ENCODE results near the gene ARHGAP44.
"Not testable (repeated sequence)": the region's sequence is repeated elsewhere in the genome, so short reads cannot be mapped to it uniquely, and the experiment has no call there.

ARHGAP44 gene

DNA sequence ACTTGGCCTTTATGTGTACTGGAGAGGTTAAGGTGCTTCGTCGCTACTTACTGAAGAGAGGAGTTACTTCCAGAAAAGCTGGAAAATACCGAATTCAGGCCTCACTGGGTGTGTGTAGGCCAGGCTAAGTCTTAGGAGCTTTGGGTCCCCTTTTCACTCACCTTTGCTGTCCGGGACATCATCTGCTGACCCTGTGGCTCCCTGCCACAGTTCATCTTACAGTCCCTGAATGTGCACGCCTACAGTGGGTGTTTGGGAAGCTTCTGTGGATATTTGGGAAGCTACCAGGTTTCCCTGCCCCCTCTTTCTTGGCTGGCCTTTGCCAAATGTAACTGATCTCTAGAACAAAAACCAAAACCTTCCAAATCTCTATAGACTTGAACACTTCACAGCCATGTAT, 177.1 kb downstream of the ARHGAP44 start:
- no peak for DNase-seq

DNA sequence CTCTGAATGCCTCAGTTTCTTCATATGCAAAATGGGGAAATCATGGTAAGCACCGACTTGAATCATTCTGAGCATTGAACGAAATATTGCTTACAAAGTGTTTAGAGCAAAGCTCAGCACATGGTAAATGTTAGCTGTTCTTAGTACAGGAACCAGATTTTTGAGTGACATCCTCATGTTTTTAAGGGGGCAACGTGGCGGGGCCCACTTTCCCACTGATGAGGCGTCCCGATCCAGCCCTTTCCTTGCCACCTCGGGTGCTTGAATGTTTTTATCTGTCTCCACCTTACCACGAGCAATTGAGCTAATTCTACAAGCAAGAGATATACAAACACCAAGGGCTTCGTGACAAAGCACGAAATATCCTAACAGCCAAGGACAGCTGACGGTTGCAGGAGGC, 178.7 kb downstream of the ARHGAP44 start:
- DNase-seq, result no peak

DNA sequence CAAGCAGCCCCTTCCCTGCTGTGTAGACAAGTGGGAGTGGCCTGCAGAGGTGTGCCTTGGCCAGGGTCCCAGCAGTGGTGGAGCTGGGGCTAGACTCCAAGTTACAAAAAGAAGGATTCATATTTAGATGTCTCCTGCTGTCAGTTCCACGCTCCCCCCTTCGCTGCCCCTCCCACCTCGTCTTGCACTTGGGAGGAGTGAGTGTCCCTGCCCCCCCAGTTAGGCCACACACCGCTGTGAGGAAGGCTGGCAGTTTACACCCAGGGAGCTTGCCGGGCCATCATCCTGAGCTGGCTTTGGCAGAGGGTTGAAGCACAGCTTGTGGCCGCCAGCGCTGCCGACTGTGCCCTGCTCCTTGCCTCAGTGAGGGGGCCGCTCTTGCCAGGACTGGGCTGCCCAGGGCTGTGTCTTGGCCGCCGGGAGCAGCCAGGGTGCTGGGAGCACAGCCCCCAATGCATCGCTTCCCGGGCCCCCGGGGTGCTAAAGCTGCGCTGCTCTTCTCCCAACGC, 184.3 kb downstream of the ARHGAP44 start:
- DNase-seq, result no peak

DNA sequence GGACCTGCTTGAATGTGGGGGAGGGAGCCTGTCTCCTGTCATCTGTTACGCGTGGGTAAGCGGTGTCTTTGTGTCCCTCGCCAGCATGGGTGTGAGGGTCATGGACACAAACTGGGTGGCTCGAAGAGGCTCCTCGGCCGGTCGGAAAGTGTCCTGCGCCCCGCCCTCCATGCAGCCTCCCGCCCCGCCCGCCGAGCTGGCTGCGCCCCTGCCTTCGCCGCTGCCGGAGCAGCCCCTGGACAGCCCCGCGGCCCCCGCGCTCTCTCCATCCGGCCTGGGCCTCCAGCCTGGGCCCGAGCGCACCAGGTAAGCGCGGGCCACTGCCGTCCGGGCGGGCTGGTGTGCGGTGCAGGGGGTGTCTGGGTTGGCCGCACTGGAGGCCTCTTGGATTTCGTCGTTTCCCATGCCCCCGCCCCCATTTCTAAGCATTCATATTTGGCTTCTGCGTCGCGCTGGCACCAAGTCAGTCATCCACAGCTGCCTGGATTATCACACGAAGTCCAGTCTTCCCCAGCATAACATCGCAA, 184.8 kb downstream of the ARHGAP44 start:
- DNase-seq, result no peak

DNA sequence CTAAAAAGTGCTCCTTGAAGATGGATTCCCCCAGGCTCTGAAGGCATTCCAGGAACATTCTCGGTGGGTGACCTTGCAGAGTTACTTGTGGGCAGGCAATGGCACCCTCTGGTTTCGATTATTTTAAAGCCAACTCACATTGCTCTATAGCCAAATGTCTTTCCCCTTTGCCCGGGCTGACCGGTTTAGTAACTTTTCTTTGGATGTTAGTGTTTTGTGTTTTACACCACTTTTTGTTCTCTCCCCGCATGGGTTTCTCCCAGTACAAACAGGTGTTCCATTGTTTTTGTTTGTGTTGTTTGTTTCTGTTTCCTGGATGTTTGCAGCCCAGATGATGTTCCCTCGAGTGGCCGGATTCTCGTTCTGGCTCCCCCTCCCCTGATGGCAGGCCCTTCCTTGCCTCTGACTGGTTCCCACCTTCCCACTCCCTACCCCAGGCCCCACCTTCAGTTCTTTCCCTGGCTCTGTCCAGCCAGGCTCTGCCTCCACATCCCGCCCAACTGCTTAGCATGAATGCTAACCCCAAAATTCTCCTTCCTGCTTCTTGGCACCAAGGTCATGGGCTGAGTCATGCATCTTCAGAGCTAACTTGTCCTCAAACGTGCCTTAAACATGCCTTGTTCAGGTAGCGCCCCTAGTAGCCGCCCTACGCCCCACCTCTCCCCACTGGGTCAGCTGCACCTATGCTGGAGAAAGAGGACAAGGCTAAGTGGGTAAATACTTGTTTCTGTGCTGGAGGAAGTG, 187.9 kb downstream of the ARHGAP44 start:
- no peak for DNase-seq

DNA sequence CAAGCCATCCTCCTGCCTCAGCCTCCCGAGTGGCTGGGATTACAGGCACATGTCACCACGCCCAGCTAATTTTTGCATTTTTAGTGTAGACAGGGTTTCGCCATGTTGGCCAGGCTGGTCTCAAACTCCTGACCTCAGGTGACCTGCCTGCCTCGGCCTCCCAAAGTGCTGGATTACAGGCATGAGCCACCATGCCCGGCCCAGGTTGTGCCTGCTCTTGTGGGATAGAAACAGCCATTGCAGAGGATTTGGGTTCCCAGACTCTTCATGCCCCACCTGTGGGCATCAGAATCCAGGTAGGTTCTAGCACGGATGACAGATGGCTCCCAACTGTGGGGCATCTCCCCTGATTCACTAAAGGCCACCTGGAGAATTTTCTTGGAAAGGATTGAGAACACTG, 189.5 kb downstream of the ARHGAP44 start:
- not testable (repeated sequence) for DNase-seq

DNA sequence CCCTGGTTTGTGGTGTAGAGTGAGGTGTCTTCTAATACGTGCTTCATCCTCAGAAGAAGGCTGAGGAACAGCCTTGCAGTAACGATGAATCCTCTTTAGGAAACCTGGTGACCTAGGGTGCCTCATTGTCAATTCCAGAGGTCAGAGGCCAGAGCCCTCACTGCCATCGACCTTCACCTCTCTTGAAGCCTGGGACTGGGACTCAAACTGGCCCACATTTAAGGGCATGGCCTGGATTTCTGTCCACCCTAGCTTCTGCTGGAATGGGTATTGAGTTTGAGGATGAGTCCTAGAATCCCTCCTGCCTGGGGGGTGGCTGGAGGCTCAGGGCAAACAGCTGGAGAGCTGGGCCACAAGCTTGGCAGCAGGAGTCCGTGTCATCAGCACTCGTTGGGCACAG, 189.9 kb downstream of the ARHGAP44 start:
- no peak for DNase-seq

DNA sequence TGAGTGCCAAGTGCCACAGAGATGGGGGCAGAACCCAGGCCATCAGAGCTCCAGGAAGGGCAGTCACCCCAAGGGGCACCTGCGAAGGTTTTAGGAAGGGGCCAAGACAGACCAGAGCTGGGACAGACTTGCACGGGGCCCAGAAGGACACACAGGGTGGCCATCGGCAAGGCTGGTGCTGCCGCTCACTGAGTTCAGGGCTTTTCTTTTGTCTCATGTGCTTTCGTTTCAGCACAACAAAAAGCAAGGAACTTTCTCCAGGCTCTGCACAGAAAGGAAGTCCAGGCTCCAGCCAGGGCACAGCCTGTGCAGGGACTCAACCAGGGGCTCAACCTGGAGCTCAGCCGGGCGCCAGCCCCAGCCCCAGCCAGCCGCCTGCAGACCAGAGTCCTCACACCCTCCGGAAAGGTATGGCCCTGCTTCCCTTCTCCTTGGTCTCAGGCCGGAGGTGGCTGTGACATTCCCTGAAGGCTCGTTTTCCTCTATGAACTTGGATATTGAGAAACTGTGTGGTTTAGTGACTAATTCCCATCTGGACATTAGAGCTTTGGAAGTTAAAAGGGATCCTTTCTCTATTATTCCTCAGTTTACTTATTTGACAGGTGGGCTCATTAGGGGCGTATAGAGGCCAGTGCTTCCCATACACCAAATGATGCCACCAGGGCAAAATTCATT, 190.7 kb downstream of the ARHGAP44 start:
- no peak for DNase-seq

DNA sequence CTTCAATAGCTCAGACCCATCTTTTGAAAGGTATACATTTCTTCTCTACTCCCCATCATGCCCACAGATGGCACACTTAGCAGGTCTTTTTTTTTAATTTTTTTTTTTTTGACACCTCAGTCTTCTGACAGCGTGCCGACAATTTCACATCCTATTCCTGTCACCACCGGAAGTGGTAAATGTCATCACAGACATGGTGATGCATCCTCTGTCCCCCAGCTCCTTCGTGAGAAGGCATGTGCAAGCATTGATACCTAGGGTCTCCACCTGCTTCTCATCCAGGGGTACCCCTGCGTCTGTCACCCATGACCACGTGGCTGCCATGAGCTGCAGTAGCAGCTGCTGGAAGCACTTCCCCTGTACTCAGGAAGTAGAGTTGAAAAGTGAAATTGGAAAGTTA, 192.9 kb downstream of the ARHGAP44 start:
- DNase-seq, result no peak

DNA sequence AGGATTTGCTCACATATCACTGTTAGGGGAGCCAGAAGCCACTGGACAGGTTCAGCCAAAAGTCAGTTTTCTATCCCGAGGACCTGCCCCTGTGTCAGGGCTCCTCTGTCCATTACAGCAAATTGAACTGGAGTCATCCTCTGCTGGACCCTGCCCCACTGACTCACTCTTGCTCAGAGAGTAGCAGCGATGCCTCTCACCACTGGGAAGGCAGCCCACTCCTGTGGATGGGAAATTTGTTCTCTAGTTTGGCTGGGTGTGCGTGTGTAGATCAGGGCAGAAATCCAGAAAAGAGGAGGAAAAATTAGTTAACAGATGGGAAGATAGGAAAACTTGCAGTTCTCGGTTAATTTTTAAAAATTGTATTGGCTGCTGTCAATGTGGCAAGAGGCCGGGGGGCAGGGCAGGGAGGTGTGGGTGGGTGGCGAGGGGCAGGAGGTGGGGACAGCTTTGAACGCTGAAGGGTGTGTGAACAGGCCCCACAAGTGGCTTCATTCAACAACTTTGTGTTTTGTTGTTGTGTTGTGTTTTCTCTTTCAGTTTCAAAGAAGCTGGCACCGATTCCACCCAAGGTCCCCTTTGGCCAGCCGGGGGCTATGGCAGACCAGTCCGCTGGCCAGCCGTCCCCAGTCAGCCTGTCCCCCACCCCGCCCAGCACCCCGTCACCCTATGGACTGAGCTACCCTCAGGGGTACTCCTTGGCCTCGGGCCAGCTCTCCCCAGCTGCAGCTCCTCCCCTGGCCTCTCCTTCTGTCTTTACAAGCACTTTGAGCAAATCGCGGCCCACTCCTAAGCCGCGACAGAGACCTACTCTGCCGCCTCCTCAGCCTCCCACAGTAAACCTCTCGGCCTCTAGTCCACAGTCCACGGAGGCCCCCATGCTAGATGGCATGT, 194.9 kb downstream of the ARHGAP44 start:
- no peak for DNase-seq

DNA sequence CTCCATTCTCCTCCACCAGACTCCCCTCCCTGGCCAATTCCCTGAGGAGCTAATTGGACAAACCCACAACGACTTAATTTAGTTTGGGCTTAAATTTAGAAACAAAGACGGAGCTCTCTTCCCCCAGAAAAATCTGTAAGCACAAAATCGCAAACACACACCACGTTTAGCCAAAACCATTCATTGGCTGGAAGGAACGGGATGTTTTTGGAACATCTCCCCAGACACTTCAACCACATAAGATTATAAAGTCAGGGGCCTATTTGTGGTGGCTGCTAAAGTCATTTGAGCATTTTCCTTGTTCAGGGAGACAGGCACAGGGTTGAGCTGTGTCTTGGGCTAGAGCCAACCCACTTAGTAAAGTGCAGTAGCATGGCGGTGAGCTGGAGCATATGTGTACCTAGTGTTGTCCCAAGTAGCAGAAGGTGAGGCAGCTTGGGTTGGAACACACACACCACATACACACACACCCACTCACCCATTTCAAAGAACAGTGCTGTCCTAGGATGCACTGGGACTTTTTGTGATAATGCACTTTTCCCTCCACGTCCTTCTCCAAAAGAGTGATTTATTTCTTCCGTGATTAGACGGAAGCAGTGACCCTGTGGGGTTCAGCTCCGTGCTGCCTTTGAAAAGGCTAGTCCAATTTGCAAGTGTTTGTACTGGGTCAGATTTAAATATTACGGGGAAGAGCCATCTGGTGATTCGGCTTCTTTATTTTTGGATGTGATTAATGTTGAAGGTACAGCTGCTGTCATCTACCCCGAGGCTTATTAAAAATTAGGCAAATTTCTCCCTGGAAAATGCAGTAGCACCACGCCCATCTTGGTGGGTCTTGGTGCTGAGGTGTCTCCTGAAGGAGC, 196.4 kb downstream of the ARHGAP44 start:
- no peak for DNase-seq

DNA sequence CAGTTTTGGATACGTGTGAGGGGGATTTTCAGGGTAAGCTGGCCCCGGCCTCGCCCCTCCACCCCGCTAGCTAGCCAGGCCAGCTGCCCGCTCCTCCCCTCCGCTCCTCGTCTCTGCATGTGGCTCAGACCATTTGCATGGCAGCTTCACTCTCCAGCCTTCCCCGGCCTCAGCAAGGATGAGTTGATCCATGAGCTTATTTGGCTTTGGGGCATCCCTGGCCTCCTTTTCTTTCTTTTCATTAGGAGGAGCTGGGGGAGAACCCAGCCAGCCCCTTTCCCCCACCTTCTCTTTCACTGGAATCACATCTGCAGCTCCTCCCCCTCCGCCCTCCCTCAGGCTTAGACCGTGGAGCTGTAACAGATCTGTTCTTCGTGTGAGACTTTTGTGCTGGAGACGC, 197.8 kb downstream of the ARHGAP44 start:
- DNase-seq, result no peak

DNA sequence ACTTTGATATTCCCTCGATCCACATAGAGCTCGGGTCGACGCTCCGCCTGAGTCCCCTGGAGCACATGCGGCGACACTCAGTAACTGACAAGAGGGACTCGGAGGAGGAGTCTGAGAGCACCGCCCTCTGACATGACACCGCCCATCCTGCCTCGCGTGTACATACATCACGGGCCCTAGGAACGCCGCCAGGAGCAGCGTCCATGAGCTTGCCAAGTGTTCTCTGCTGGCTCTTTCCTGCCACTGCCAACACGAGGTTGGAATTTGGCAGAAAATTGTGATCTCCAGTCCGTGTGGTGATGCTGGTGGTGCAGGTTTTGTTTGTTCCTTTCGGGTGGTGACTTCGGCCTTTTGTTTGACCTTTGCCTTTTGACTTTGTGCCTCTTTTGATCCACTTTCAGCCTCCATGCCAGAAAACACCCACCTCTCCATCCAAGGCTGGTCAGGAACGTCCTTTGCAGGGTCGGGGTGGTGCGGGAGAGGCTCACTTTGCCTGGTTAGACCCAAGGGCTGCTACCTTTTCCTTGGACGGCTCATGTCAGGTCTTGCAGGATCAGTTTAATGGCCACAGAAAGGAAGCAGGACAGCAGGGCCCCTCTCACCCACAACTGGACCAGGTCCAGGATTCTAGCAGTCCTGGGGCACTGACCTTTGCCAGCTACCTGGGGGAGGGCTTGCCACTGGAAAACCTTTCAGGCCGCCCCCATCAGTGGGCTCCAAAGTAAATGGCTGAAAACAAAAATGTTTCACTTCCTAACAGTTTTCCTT, 200.9 kb downstream of the ARHGAP44 start:
- DNase-seq, result no peak

DNA sequence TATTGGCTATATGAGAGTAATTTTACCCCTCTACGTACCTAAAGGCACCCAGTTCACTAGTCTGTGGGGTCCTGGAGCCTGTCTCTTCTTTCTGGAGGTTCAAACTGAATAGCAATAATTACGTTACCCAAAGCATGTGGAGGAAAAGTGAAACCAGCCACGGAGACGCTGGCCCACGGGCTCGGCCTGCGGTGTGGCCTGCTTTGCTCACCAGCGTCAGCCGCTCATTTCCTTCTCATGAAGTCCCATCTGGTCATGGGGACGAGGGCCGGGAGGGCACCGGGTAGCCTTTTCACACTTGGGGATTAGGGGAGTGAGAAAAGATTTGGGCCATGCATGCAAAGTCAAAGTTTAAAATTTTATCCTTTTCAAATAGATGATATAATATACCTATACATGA, 201.6 kb downstream of the ARHGAP44 start:
- DNase-seq, result no peak

DNA sequence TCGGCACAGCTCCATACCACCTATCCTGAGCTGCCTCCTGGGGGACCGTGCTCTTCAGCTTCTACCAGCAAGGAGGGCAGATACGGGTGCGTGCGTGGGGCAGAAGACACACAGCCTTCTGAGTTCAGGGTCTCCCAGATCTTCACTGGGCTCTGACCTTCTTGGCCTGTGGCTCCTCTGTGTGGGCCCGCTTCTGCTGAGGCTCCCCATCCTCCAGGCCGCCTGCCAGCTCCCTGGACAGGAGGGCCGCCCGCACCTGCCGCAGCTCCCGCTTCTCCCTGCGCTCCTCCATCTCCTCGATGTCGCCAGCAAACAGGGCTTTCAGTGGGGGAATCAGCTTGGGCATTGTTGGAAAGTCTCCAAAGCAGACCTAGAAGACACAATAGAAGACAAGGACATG, 203.4 kb downstream of the ARHGAP44 start:
- no peak for DNase-seq

DNA sequence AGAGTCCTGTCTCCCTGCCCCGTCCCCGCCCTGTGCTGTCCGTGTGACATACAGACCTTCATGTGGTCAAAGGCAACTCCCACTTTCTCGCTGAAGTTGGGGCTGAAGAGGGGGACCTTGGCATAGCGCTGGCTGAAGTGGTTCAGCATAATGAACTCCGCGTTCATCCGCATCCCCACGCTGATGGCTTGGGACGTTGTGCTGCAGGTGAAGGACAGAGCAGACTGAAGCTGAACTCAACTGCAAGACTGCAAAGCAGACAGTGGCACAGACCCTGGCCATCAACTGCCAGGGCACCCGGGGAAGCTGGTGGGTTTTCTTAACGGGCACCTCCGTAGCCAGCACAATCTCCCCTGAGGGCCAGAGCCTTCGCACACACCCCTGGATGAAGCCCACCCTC, 204.3 kb downstream of the ARHGAP44 start:
- DNase-seq, result no peak

DNA sequence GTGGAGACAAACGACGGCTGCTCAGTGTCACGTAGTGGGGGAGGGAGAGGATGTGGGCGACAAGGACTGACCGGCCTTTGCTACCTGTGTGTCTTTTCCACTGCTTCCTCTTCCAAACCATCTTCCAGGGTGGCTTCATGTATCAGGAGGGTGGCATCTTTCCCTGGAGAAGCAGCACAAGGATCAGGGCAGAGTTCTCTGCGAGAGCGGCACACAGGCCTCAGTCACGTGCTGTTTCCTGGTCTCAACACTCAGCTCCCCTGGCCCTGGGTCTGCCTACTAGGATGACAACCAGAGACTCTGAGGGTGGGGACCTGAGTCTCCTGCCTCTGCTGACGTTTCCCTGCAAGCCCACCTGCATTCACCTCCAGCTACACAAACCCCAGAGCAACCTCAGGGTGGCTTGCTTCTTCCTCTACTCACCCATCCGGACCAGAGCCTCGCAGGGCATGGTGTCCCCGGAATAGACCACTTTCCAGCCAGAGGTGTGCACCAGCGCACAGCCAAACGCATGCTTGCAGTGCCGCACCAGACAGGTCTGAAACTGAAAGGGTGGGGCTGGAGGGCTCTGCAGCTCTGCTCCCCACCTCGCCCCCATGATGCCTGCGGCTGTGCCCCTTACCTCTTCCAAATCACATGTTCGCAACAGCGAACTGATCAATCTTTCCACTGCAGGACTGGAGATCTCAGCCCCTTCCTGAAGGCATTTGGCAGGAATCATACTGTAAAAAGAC, 205.2 kb downstream of the ARHGAP44 start:
- no peak for DNase-seq

DNA sequence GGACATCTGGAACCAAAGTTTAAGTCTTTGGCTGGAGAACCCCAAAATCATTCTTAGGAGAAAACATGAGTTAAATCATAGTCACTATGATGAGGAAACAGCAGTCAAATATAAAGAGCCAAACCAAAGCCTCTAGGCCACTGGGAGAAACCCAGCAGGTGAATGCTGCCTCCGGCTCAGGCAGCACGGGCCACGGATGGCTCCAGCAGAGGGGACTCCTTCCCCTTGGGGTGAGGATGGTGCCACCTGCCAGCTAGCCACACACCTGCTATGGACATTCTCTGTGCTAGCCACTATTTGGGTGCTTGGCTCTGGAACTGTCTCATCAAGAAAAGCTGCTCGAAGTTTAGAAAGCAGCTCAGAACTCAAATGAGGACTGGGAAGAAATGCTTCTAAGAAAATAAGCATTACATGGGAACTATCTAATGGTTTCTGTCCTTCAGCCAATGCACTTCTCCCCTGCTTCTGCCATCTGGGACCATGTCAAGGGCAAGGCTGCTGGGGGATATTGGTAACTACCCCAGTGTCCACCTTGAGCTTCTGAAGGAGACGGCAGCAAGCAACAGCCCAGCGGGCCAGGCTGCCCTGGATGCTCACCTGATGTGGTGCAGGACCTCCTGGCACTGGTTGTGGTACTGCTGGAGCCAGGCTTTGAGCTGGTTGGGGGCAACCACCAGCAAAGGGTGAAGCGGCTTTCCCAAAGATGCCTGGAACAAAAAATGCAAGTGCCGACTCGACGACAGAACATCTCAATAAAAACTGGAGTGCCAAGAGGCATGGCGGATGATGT, 206.0 kb downstream of the ARHGAP44 start:
- DNase-seq, result no peak

DNA sequence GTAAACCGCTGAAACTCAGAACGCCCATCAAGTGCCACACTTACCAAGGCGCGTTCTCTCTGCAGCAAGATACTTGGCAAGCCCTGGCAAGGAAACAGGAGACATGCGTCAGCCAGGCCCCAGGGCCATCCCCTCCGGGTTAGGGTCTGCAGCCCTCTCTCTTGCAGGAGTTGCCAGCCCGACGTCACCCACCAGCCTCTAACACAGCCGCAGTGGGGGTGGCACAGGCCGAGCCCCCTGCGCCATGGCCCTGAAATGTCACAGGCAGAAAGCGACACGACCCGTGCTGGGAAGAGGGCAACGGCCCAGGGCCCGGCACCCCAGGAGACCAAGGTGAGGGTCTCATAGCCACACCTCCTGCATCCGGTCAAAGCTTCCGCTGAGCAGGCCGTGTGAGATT, 206.6 kb downstream of the ARHGAP44 start:
- no peak for DNase-seq

DNA sequence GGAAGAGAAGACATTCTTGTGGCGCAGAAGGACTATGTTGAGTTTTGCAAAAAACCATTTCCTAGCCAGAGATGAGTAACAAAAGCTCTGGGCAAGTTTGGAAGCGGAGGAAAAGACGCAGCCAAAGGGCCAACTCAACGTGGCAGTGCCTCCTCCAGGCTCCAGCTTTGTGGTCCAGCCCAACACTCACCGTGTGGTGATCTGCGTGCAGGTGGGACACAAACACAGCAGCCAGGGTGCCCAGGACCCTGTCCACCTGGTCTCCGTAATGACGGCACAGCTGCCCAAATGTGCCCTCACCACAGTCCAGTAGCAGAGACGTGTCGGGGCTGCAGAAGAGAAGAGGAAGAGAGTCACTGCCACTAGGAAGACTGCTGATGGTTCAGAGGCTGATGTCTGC, 207.1 kb downstream of the ARHGAP44 start:
- DNase-seq, result no peak

All from stimulated activated CD4-positive, alpha-beta T cell treated with anti-CD3 and anti-CD28 coated beads, Interleukin-15, amount 100 ng/mL, for 24 hours (primary cell).